SK-N-DZ (cell line): Measurements from ENCODE around the gene KRTAP2-1.
"Not testable (repeated sequence)": the region's sequence is repeated elsewhere in the genome, so short reads cannot be mapped to it uniquely, and the experiment has no call there.

Experiments used
- DNase-seq: peaks from one replicate; pipeline ENCODE4 v3.0.0-alpha.2; 2015; ENCODE audit warnings: low spot score

The KRTAP2-1 gene

DNA sequence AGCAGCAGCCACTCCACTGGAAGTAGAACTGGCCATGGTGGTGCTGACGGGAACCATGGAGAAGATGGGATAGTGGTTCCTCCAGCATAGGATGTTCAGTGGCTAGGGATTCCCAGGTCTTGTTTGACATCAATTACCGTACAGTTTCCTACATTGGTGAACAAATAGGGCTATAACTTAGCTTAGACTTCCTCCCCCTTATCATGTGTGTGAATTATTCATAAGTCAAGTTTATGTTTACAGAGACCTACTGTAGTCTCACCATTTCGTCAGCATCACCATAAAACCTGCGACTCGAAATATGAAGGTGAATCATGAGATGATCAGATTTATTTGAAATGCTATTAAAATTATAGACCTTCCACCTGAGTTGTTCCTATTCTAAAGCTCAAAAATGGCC lies 11.6 kb upstream of the KRTAP2-1 start:
- no peak for DNase-seq

DNA sequence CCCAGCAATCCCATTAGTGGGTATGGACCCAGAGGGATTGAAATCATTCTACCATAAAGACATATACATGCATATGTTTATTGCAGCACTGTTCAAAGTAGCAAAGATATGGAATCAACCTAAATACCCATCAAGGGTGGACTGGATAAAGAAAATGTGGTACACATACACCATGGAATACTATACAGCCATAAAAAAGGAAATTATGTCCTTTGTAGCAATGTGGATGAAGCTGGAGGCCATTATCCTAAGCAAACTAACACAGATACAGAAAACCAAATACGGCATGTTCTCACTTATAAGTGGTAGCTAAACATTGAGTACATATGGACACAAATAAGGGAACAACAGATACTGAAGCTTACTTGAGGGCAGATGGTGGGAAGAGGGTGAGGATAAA lies 10.4 kb upstream of the KRTAP2-1 start:
- DNase-seq: no peak

DNA sequence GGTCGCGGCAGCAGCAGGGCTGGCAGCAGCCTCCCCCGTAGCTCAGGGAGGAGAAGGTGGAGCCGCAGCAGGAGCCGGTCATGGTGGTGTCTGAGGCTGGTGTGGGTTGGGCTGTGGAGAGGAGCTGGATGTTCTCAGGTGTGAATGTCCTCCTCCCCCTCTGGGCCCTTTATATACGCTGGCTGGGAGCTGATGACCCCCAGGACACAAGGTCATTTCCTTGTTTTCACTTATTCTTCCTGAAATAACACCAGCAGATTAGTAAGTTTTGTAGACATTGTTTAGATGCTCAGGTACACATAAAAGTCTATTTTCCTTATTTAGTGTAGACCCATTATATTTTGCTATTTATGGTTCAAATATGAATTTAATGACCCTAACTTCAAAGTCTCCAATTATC lies 8.0 kb upstream of the KRTAP2-1 start, which contains the start of gene KRTAP2-2:
Gene KRTAP2-2, minus strand, starts transcription at position 101 of the 400 bp plus-strand sequence. Its CDS starts 19 bp downstream, at position 82.
- not testable (repeated sequence) for DNase-seq

DNA sequence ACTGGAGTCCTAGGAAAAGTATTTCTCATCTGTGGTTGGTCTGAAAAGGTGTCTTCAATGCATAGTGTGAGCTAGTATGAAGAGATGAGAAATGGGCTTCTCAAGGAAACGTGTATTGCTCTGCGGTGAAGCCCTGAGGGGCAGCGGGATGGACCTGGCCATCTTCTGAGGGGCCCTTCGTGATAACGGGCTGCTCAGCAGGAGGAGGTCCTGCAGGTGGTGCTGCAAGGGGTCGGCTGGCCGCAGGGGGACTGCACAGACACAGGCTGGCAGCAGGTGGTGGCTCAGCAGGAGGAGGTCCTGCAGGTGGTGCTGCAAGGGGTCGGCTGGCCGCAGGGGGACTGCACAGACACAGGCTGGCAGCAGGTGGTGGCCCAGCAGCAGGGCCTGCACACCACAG lies 7.4 kb upstream of the KRTAP2-1 start:
- not testable (repeated sequence) for DNase-seq

DNA sequence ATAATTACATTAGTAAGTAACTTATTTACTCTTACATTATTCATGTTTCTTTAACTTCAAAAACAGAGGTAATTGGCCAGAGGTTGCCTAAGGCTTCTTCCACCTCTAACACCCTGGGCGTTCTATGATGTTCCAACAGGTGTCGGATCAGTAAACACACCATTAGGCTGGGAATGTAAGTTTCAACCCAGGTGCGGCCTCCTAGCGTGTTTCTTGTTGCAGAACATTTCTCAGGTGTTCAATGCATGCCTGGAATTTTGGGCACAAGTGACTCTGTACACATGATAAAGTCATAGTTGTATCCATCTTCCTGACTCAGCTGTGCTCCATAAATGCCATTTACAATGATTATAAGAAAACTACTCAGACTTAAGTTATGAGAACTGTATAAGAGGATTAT lies 6.9 kb upstream of the KRTAP2-1 start:
- no peak for DNase-seq

DNA sequence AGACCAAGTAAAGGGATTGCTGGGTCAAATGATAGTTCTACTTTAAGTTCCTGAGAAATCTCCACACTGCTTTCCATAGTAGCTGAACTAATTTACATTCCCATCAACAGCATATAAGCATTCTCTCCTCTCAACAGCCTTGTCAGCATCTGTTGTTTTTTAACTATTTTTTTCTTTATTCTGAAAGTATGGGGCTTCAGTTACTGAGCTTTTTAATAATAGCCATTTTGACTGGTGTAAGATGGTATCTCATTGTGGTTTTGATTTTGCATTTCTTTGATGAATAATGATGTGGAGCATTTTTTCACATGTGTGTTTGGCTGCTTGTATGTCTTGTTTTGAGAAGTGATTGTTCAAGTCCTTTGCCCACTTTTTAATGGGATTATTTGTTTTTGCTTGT lies 5.5 kb upstream of the KRTAP2-1 start:
- no peak for DNase-seq

DNA sequence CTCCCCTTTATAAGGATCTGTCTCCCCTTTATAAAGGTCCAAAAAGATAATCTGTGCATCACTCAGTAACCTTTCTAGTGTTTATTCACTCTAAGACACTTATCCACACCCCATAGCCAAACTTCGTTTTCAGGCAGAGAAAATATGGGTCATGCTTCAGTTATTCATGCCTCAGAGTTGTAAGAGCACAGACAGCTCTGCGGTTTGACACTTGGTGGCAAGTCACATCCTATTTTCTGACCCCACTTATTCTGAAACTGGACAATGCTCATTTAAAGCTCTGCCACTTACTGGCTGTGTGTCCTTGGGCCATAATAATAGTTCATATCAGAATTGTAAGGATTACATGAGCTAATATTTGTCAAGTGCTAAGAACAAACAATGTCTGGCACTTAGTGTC lies 2.0 kb upstream of the KRTAP2-1 start:
- DNase-seq: no peak

DNA sequence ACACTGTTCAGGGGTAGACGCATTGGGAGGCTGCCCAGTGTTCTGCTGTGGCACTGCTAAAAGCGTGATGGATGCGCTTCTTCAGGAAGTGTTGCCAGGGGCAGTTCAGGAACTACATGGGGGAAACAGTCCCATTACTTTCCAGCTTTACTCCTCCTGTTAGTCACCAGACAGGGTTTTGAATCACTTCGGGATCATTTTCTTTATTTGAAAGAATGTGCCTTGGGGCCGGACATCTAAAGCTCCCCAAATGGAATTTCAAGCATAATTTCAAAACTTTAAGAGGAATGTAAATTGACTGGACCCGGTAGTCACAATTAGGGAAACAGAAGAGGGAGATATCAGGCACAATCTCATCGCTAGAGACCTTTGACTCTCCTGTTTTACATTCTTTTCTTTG lies 1.3 kb upstream of the KRTAP2-1 start:
- no peak for DNase-seq

DNA sequence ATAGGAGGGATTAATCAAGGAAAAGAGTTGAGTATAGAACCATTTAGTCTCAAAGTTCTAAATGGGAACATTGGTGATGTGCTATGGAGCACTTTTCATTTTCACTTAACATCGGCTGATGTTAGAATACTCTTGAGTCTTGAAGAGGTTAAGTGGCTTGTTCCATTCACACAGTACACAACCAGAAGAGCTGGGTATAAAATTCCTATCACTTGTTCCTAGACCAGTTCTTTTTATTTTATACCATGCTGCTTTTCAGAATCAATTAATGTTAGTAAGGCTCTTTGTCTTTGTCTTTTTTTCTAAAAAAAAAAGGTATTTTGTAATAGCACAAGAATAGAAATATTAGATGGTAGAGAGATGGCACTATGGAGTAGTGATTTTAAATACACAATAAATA lies 4.2 kb downstream of the KRTAP2-1 start:
- no peak for DNase-seq

DNA sequence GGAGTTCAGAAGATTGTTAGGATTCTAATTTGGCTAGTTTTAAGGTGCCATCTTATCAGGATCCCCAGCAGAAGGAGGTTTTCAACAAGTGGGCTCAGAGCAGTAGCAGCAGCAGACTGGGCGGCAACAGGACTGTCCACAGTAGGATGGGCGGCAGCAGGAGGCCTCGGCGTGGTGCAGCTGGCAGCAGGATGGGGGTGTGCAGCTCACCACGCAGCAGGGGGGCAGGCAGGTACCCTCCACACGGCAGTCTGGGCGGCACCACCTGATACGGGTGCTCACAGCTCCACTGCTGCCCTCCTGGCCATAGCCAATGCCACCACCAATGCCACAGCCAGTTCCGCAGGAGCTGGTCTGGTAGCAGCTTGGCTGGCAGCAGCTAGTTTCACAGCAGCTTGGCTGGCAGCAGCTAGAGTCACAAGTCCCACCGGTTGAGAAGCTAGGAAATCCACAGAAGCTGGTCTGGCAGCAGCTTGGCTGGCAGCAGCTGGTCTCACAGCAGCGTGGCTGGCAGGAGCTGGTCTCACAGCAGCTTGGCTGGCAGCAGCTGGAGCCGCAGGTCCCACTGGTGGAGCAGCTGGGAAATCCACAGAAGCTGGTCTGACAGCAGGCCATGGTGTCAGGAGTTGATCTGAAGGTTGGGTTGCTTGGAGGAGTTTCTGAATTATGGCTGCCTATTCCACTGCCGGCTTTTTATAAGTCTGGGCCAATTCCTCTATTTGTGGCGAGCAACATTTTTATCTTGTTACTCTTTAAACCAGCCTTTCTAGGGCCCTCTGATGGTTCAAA lies 6.1 kb downstream of the KRTAP2-1 start, which contains the start of gene KRTAP1-1:
Gene KRTAP1-1, minus strand, starts transcription at position 668 of the 789 bp plus-strand sequence. Its CDS starts 53 bp downstream, at position 615.
- DNase-seq: not testable (repeated sequence)

DNA sequence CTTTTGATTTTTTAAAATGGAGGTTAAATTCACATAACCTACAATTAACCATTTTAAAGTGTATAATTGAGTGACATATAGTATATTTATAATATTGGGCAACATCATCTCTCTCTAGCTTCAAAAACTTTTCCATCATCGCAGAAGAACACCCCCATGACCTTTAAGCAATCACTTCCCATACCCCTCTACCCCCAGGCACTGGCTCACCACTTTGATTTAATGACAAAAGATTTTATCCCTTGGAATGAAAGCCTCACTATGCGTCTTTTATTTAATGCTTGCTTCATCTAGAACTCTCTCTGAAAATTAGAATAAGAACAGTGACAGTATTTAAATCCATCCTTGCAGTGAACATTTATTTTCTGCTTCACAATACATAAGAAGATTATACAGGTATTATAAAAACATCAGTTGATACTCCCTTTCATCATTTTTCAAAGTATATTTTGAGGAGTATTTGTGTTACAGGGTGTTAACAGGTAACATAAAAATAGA lies 9.2 kb downstream of the KRTAP2-1 start:
- DNase-seq: no peak

DNA sequence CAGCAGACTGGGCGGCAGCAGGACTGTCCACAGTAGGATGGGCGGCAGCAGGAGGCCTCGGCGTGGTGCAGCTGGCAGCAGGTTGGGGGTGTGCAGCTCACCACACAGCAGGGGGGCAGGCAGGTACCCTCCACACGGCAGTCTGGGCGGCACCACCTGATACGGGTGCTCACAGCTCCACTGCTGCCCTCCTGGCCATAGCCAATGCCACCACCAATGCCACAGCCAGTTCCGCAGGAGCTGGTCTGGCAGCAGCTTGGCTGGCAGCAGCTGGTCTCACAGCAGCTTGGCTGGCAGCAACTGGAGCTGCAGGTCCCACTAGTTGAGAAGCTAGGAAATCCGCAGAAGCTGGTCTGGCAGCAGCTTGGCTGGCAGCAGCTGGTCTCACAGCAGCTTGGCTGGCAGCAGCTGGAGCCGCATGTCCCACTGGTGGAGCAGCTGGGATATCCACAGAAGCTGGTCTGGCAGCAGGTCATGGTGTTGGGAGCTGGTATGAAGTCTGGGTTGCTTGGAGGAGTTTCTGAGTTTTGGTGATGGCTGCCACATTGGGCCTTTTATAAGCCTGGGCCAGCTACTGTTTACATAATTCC lies 12.7 kb downstream of the KRTAP2-1 start, which contains the start of gene KRTAP1-3:
Gene KRTAP1-3, minus strand, starts transcription at position 529 of the 590 bp plus-strand sequence. Its CDS starts 53 bp downstream, at position 476.
- DNase-seq: not testable (repeated sequence)

DNA sequence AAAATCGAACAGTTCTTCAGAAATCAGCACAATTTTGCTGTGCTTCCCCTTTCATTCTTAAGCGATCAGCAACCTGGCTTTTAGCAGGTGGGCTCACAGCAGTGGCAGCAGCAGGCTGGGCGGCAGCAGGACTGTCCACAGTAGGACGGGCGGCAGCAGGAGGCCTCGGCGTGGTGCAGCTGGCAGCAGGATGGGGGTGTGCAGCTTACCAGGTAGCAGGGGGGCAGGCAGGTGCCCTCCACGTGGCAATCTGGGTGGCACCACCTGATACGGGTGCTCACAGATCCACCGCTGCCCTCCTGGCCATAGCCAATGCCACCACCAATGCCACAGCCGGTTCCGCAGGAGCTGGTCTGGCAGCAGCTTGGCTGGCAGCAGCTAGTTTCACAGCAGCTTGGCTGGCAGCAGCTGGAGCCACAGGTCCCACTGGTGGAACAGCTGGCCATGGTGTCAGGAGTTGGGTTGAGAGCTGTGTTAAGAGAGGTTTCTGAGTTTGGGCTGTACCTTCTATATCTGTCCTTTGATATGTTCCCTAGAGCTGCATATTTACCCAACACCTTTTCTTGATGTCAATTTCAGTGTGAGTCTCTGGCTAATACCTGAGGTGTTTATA lies 17.4 kb downstream of the KRTAP2-1 start, which contains the start of gene KRTAP1-4:
Gene KRTAP1-4, minus strand, starts transcription at position 563 of the 613 bp plus-strand sequence. Its CDS starts 117 bp downstream, at position 446.
- DNase-seq: no peak

DNA sequence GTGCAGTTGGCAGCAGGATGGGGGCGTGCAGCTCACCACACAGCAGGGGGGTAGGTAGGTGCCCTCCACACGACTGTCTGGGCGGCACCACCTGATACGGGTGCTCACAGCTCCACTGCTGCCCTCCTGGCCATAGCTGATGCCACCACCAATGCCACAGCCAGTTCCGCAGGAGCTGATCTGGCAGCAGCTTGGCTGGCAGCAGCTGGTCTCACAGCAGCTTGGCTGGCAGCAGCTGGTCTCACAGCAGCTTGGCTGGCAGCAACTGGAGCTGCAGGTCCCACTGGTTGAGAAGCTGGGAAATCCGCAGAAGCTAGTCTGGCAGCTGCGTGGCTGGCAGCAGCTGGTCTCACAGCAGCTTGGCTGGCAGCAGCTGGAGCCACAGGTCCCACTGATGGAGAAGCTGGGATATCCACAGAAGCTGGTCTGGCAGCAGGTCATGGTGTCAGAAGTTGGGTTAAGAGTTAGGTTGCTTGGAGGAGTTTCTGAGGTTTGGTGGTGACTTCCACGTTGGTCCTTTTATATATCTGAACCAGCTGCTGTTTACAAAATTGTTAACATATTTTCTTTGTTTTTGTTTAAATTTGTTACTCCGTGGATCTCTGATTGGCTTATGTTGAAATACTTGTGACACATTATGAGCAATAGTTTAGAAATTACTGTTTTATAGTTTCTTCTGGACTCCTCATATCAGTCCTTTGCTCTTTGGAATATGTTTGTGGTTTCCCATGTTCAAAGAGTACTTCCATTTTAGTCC lies 20.2 kb downstream of the KRTAP2-1 start, which contains the start of gene KRTAP1-5:
Gene KRTAP1-5, minus strand, starts transcription at position 494 of the 757 bp plus-strand sequence. Its CDS starts 53 bp downstream, at position 441.
- no peak for DNase-seq

DNA sequence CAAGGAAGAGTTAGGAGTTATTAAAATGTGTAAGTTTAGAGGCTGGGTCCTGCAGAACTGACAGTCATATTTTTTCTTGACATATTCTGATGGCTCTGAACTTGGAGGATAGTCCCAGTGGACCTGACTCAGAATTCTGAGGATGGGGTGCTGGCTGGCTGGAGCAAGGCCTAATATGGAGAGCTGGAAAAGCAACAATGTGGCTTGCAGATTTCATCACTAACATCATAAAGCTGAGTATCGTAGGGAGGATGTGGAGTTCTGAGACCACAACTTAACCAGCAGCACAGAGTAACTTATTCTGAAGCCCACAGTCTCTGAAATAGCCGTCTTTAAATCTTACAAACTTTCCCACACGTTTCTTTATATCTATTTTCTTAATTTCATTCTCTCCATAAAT lies 22.4 kb downstream of the KRTAP2-1 start:
- no peak for DNase-seq

DNA sequence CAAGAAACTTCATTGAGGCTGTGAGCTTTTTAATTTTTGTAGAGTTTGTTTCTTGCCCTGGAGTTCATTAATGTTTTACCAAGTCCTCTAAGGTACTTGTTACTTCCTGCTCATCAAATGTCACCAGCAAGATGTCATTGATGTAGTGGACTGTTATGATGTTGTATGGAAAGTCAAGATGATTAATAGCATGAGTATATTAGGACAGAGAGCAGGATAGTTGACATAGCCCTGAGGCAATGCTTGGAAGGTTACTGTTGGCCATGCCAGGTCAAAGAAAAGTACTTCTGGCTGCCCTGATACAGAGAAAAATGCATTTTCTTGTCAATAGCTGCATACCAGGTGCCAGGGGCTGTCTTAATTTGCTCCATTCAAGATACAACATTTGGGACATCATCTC lies 26.8 kb downstream of the KRTAP2-1 start:
- DNase-seq: no peak

DNA sequence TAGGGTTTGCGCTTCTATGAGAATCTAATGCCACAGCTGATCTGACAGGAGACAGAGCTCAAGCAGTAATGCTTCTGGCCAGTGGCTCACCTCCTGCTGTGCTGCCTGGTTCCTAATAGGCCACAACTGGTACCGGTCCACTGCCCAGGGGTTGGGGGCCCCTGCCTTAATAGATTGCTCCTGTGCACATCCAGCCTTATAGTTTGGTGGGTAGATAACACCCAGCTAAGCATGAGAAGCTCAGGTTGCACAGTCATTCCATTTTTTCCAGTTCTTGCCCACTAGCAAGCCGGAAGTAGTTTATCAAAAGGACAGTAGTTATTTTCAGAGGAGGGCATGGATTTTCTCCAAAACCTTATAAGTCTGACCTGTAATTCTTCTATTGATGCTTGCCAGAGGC lies 27.7 kb downstream of the KRTAP2-1 start:
- DNase-seq: no peak

DNA sequence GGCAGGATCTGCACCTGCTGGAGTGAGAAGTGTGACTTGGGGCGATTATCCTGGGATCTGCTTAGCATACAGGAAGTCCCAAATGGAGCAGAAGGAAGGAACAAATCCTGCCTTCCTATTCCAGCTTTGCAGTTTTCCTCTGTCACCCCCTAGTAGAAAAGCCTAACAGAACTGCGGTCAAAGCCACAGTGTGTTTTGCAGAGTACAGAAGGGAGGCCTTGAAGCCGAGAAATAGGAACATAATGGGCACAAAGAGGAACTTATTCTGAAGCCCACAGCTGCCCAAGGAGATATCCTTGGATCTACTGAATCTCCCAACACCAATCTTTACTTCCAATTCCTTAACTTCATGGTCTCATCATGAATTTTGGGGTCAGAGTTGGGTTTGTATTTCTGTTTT lies 28.6 kb downstream of the KRTAP2-1 start:
- DNase-seq: no peak

DNA sequence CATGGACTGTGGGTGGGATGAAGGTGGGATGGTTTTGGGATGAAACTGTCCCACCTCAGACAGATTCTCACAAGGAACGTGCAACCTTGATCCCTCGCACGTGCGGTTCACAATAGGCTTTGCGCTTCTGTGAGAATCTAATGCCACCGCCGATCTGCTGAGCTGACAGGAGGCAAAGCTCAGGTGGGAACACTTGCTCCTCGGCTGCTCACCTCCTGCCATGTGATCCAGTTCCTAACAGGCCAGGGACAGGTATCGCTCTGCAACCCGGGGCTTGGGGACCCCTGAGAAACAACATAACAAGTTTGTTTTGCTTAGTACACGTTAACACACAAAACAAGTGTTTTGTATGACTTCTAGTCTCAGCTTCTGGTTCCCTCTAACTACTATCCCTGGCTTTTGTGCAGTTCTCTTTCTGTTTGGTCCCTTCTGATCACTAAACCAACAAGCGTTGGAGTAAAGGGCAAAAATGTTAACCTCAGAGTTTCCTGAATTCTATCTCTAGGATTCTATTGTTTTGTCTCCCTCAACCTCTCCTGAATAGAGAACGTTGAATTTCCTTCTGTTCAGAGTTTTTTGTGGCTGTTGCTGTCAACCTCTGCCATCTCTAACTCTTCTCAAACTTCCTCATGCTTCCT lies 30.4 kb downstream of the KRTAP2-1 start:
- DNase-seq: no peak

DNA sequence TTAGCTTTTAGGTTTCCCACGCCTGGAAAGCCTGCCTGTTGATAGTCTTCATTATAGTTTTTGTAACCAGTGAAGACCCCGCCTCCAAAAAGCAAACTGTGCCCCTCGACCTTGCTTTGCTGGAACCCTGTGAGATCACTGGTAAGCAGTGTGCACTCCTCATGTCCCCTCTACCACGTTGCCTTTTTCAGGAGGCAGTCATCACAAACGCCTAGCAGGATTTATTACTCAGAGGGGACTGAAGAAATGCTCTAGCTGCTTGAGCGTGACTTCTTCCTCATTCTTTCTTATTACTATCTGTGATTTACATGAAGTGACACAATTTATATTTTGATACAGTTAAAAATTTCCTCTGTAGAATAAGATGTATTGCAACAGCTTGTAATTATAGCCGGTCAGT lies 31.7 kb downstream of the KRTAP2-1 start:
- DNase-seq: no peak

DNA sequence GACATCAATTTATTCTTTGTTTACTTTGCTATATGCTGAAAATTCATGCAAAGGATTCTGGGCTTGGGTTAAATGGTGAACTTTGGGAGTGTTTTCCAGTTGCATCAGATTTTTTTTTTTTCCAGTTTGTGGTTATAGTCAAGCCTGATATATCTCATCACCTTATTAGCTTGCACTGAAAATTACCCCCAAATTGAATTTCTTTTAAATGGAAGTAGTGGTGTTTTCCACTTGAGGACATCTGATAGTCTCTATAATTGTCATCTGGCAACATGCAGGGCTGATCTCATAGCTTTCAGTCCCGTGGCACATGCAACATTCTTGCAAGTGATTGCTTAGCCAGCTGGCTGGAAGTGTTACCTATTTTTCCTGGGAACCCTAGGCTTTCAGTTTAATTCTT lies 33.5 kb downstream of the KRTAP2-1 start:
- DNase-seq: peak; percentile 35
